ENCODE results near the gene OXLD1. TPM values are rescaled to one million over a fixed set of nuclear protein-coding genes. Genes with fewer than 3 reads are reported as not detected.

Gene OXLD1
- total and polyA plus RNA-seq, 3 experiments from 2014 or later, result 50.8 to 78.9 (median 55.7) TPM

GRCh38 chr17:81711814-81712467 lies 45.5 kb upstream of the OXLD1 start, which contains the start of gene SLC25A10:
TSS of gene SLC25A10 (plus strand) at chr17:81712284. CDS start at chr17:81712427, 143 bp downstream.
- H3K9me3 Mint-ChIP-seq, result peaks cover 0 to 1% (median 0%) of the 10 kb centered on the region in 5 donors
- H3K4me1 Mint-ChIP-seq, result peaks cover 8 to 25% (median 16%) of the 10 kb centered on the region in 3 donors
- CTCF ChIA-PET, result no interaction called here
- peaks cover 27% of the 10 kb centered on the region for H3K4me1 ChIP-seq (ENCODE audit: insufficient read depth, low read length)
- peak; percentile 66 to 86 (median 76) for DNase-seq
- no peaks in the 10 kb centered on the region for H3K27me3 ChIP-seq (ENCODE audit: insufficient read depth, low read length, poor library complexity, severe bottlenecking)
- H3K4me3 Mint-ChIP-seq, result peak within 1 kb of the TSS; percentile 77 to 92 (median 82)
- H3K36me3 Mint-ChIP-seq, result peaks cover 0 to 7% (median 0%) of the 10 kb centered on the region in 3 donors
- POLR2A ChIA-PET, result interaction anchor here (0.7 to 1.5 kb wide), 3 partner anchors 9 to 28 kb away, joined by 5 to 8 read pairs (median 5); partner anchors contain the start of genes ARL16, HGS and MRPL12
- H3K4me3 ChIP-seq (ENCODE audit: low read length), result peak within 1 kb of the TSS; percentile 32
- no peaks in the 10 kb centered on the region for H3K9me3 ChIP-seq (ENCODE audit: low read length)
- H3K27ac ChIP-seq (ENCODE audit: low read depth, low read length), result peak within 1 kb of the TSS; percentile 38
- H3K27me3 Mint-ChIP-seq, result no peaks in the 10 kb centered on the region
- peak within 1 kb of the TSS in 5 of 8 donors; percentile 42 to 85 (median 54) for H3K27ac Mint-ChIP-seq
- no peaks in the 10 kb centered on the region for H3K36me3 ChIP-seq (ENCODE audit: insufficient read depth, low read length)

DNA sequence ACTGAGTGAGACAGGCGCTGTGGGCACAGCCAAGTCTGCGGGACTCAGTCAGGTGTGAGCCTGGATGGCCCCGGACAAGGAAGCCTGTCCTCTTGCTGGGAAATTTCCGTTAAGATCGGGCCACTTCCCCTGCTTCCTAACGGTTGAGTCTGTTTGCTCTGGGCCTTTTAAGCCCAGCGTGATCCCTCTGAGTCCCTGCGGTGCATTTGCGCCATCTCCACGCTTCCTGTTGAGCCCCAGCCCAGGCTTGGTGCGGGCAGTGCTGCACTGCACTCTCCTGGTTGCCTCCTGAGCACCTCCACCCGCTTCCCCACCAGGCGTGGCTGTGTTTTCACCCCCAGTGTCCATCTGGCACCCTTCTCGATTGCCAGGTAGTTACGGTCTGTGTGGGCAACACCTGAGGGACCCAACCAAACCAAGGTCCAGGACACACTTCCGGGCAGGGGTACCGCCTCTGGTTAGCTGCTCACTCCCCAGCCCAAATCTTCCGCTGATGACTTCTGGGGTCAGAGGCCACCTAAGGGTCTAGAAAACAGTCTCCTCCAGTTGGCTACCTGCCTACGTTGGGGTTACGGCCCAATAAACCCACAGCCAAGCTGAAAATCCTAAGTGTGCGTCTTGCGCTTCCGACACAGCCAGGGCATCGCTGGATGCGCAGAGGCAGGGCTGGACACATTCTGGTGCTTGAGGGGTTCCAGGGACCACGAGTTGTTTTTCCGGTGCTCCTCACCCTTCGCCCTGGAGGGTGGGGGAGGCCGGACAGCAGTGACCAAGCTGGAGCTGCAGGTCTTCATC lies 44.3 kb upstream of the OXLD1 start:
- CTCF ChIA-PET, result no interaction called here
- Mint-ChIP-seq H3K4me1 (peaks cover 8 to 28% (median 16%) of the 10 kb centered on the region in 3 donors), H3K27me3 (no peaks in the 10 kb centered on the region), H3K9me3 (peaks cover 0 to 1% (median 0%) of the 10 kb centered on the region in 5 donors), H3K4me3 (peak overlapping the region; percentile 56 to 72 (median 58)), H3K36me3 (peaks cover 0 to 20% (median 1%) of the 10 kb centered on the region in 3 donors), H3K27ac (peak overlapping the region in 6 of 8 donors; percentile 34 to 64 (median 42))
- Histone ChIP-seq H3K4me3 (ENCODE audit: low read length) (peak overlapping the region; percentile 32), H3K9me3 (ENCODE audit: low read length) (no peaks in the 10 kb centered on the region), H3K27me3 (ENCODE audit: insufficient read depth, low read length, poor library complexity, severe bottlenecking) (no peaks in the 10 kb centered on the region), H3K36me3 (ENCODE audit: insufficient read depth, low read length) (peaks cover under 1% of the 10 kb centered on the region), H3K4me1 (ENCODE audit: insufficient read depth, low read length) (peaks cover 27% of the 10 kb centered on the region), H3K27ac (ENCODE audit: low read depth, low read length) (no peak overlapping the region)
- no peak for DNase-seq
- POLR2A ChIA-PET, result interaction anchor here (0.6 to 1.4 kb wide), 5 partner anchors 8 to 811 kb away, joined by 3 to 8 read pairs (median 5); partner anchors contain the start of genes ARL16, HGS and MRPL12

DNA sequence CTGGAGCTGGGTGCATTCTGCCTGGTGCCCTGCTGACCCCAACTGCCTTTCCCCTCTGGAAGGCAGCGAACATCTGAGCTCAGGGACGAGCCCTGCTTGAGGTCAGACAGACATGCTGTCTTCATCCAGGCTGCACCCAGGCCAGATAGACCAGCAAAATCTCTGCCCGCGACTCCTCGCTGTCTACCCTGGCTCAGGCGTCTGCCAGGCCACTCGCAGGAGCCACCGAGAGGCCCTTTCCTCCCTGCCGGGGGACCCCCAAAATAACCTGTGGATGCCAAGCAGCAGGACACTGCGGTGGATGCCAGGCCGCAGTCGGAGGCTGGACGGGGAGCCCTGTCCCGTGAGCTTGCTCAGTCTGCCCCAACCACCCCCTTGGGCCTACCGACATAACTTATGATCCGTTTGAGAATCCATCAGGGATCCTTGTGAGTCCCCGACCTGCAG lies 42.4 kb upstream of the OXLD1 start:
- Mint-ChIP-seq H3K27ac (peak overlapping the region in 1 of 8 donors; percentile 47), H3K27me3 (no peaks in the 10 kb centered on the region), H3K36me3 (peaks cover 0 to 26% (median 4%) of the 10 kb centered on the region in 3 donors), H3K4me3 (peak overlapping the region in 2 of 7 donors; percentile 19 to 60), H3K4me1 (peaks cover 16 to 39% (median 26%) of the 10 kb centered on the region in 3 donors), H3K9me3 (no peaks in the 10 kb centered on the region)
- Histone ChIP-seq H3K27ac (ENCODE audit: low read depth, low read length) (no peak overlapping the region), H3K36me3 (ENCODE audit: insufficient read depth, low read length) (peaks cover 11% of the 10 kb centered on the region), H3K4me3 (ENCODE audit: low read length) (no peak overlapping the region), H3K27me3 (ENCODE audit: insufficient read depth, low read length, poor library complexity, severe bottlenecking) (no peaks in the 10 kb centered on the region), H3K4me1 (ENCODE audit: insufficient read depth, low read length) (peaks cover 36% of the 10 kb centered on the region), H3K9me3 (ENCODE audit: low read length) (no peaks in the 10 kb centered on the region)
- ChIA-PET CTCF (no interaction called here), POLR2A (no interaction called here)
- DNase-seq, result no peak

GRCh38 chr17:81707725-81708646 lies 41.6 kb upstream of the OXLD1 start:
- no peaks in the 10 kb centered on the region for H3K9me3 ChIP-seq (ENCODE audit: low read length)
- H3K27ac ChIP-seq (ENCODE audit: low read depth, low read length), result no peak overlapping the region
- no peaks in the 10 kb centered on the region for H3K27me3 Mint-ChIP-seq
- no peak overlapping the region for H3K4me3 Mint-ChIP-seq
- peaks cover 16 to 36% (median 26%) of the 10 kb centered on the region in 3 donors for H3K4me1 Mint-ChIP-seq
- H3K36me3 ChIP-seq (ENCODE audit: insufficient read depth, low read length), result peaks cover 11% of the 10 kb centered on the region
- H3K4me1 ChIP-seq (ENCODE audit: insufficient read depth, low read length), result peaks cover 32% of the 10 kb centered on the region
- CTCF ChIA-PET, result no interaction called here
- no peak overlapping the region for H3K27ac Mint-ChIP-seq
- peaks cover 0 to 31% (median 4%) of the 10 kb centered on the region in 3 donors for H3K36me3 Mint-ChIP-seq
- POLR2A ChIA-PET, result interaction anchor here (1.3 kb wide), 1 partner anchor 24 kb away, joined by 3 read pairs; the partner anchor contains the start of genes ARL16 and HGS
- DNase-seq, result peak in 1 of 5 donors; percentile 46
- no peaks in the 10 kb centered on the region for H3K9me3 Mint-ChIP-seq
- H3K4me3 ChIP-seq (ENCODE audit: low read length), result no peak overlapping the region
- H3K27me3 ChIP-seq (ENCODE audit: insufficient read depth, low read length, poor library complexity, severe bottlenecking), result no peaks in the 10 kb centered on the region

GRCh38 chr17:81706757-81707624 lies 40.6 kb upstream of the OXLD1 start:
- Histone ChIP-seq H3K4me3 (ENCODE audit: low read length) (no peak overlapping the region), H3K27me3 (ENCODE audit: insufficient read depth, low read length, poor library complexity, severe bottlenecking) (no peaks in the 10 kb centered on the region), H3K4me1 (ENCODE audit: insufficient read depth, low read length) (peaks cover 35% of the 10 kb centered on the region), H3K27ac (ENCODE audit: low read depth, low read length) (no peak overlapping the region), H3K9me3 (ENCODE audit: low read length) (no peaks in the 10 kb centered on the region), H3K36me3 (ENCODE audit: insufficient read depth, low read length) (peaks cover 11% of the 10 kb centered on the region)
- Mint-ChIP-seq H3K36me3 (peaks cover 0 to 35% (median 4%) of the 10 kb centered on the region in 3 donors), H3K27me3 (no peaks in the 10 kb centered on the region), H3K9me3 (no peaks in the 10 kb centered on the region), H3K4me3 (peak overlapping the region in 2 of 7 donors; percentile 13 to 54), H3K27ac (peak overlapping the region in 2 of 8 donors; percentile 19 to 69), H3K4me1 (peaks cover 22 to 40% (median 30%) of the 10 kb centered on the region in 3 donors)
- POLR2A ChIA-PET, result interaction anchor here (0.6 to 1.3 kb wide), 2 partner anchors 23 to 68 kb away, joined by 3 read pairs; partner anchors contain the start of genes ARL16 and HGS
- CTCF ChIA-PET, result no interaction called here
- peak in 1 of 5 donors; percentile 44 for DNase-seq

- Mint-ChIP-seq H3K27me3 (no peaks in the 10 kb centered on the region), H3K4me3 (peak overlapping the region in 4 of 7 donors; percentile 1 to 54 (median 18)), H3K27ac (peak overlapping the region in 1 of 8 donors; percentile 69), H3K9me3 (no peaks in the 10 kb centered on the region), H3K36me3 (peaks cover 0 to 41% (median 4%) of the 10 kb centered on the region in 3 donors), H3K4me1 (peaks cover 24 to 43% (median 30%) of the 10 kb centered on the region in 3 donors)
- CTCF ChIA-PET, result no interaction called here
- H3K9me3 ChIP-seq (ENCODE audit: low read length), result no peaks in the 10 kb centered on the region
- no peak overlapping the region for H3K4me3 ChIP-seq (ENCODE audit: low read length)
- peaks cover 11% of the 10 kb centered on the region for H3K36me3 ChIP-seq (ENCODE audit: insufficient read depth, low read length)
- no peak overlapping the region for H3K27ac ChIP-seq (ENCODE audit: low read depth, low read length)
- no peak for DNase-seq
- H3K27me3 ChIP-seq (ENCODE audit: insufficient read depth, low read length, poor library complexity, severe bottlenecking), result no peaks in the 10 kb centered on the region
- peaks cover 37% of the 10 kb centered on the region for H3K4me1 ChIP-seq (ENCODE audit: insufficient read depth, low read length)
- POLR2A ChIA-PET, result no interaction called here
Measured at GRCh38 chr17:81706232-81706611, 39.8 kb upstream of the OXLD1 start.
